H9 (cell line): ENCODE measurements around the gene ASCC3. TPM values are rescaled to one million over a fixed set of nuclear protein-coding genes. Genes with fewer than 3 reads are reported as not detected.

ENCODE experiments used
- DNase-seq: peaks from one replicate; pipeline ENCODE4 v3.0.0-alpha.2; 2017
- H2AFZ ChIP-seq: one replicate; pipeline ENCODE4 v1.6.1; 2013; ENCODE audit warnings: mild to moderate bottlenecking, low read length, control low read depth, moderate library complexity
- H2AK5ac ChIP-seq: 2 replicates; pipeline ENCODE4 v1.6.1; 2013; ENCODE audit warnings: low read length, control low read depth, mixed read lengths; ENCODE audit not compliant: insufficient read length
- H2BK120ac ChIP-seq: one replicate; pipeline ENCODE4 v1.6.1; 2013; ENCODE audit warnings: low read depth, mild to moderate bottlenecking, low read length, control low read depth, inconsistent platforms; ENCODE audit not compliant: poor library complexity, severe bottlenecking
- H2BK12ac ChIP-seq: 2 replicates; pipeline ENCODE4 v1.6.1; 2013; ENCODE audit warnings: low read length, control low read depth, mixed read lengths, low read depth; ENCODE audit not compliant: insufficient read length
- H2BK15ac ChIP-seq: 2 replicates; pipeline ENCODE4 v1.6.1; 2013; ENCODE audit warnings: low read depth, low read length, control low read depth
- H2BK20ac ChIP-seq: one replicate; pipeline ENCODE4 v1.6.1; 2013; ENCODE audit warnings: low read depth, mild to moderate bottlenecking, low read length, control low read depth, inconsistent platforms; ENCODE audit not compliant: poor library complexity, severe bottlenecking
- H2BK5ac ChIP-seq: 2 replicates; pipeline ENCODE4 v1.6.1; 2013; ENCODE audit warnings: low read length, control low read depth, mixed read lengths; ENCODE audit not compliant: insufficient read length
- H3K14ac ChIP-seq: 2 replicates; pipeline ENCODE4 v1.6.1; 2013; ENCODE audit warnings: low read length, control low read depth; ENCODE audit not compliant: insufficient read depth
- H3K18ac ChIP-seq: 2 replicates; pipeline ENCODE4 v1.6.1; 2013; ENCODE audit warnings: low read depth, mild to moderate bottlenecking, mixed read lengths, low read length, control low read depth; ENCODE audit not compliant: insufficient read length
- H3K23ac ChIP-seq: 2 replicates; pipeline ENCODE4 v1.6.1; 2013; ENCODE audit warnings: low read length, control low read depth, mixed read lengths, low read depth; ENCODE audit not compliant: insufficient read length
- H3K23me2 ChIP-seq: 2 replicates; pipeline ENCODE4 v1.6.1; 2013; ENCODE audit warnings: low read depth, mild to moderate bottlenecking, mixed read lengths, low read length, control low read depth; ENCODE audit not compliant: insufficient read length, poor library complexity, severe bottlenecking
- H3K27ac ChIP-seq: 2 replicates; pipeline ENCODE4 v1.5.1; 2013; ENCODE audit warnings: low read length, control low read depth, mixed read lengths, low read depth; ENCODE audit not compliant: insufficient read length
- H3K27me3 ChIP-seq: 2 replicates; pipeline ENCODE4 v1.6.1; 2013; ENCODE audit warnings: low read length, control low read depth, inconsistent platforms; ENCODE audit not compliant: insufficient read depth
- H3K4ac ChIP-seq: 2 replicates; pipeline ENCODE4 v1.6.1; 2013; ENCODE audit warnings: low read depth, mild to moderate bottlenecking, control low read depth, inconsistent platforms, low read length, moderate library complexity
- H3K4me1 ChIP-seq: 2 replicates; pipeline ENCODE4 v1.6.1; 2013; ENCODE audit warnings: low read length, control low read depth, inconsistent platforms; ENCODE audit not compliant: insufficient read depth
- H3K4me2 ChIP-seq: 2 replicates; pipeline ENCODE4 v1.6.1; 2013; ENCODE audit warnings: low read length, control low read depth, mixed read lengths; ENCODE audit not compliant: insufficient read length, insufficient read depth
- H3K56ac ChIP-seq: 2 replicates; pipeline ENCODE4 v1.6.1; 2013; ENCODE audit warnings: low read depth, mild to moderate bottlenecking, mixed read lengths, low read length, control low read depth; ENCODE audit not compliant: insufficient read length
- H3K79me1 ChIP-seq: 2 replicates; pipeline ENCODE4 v1.6.1; 2013; ENCODE audit warnings: low read depth, mild to moderate bottlenecking, moderate library complexity, low read length, control low read depth, inconsistent platforms; ENCODE audit not compliant: insufficient read depth, poor library complexity, severe bottlenecking
- H3K79me2 ChIP-seq: 2 replicates; pipeline ENCODE4 v1.6.1; 2013; ENCODE audit warnings: low read length, control low read depth, inconsistent platforms; ENCODE audit not compliant: insufficient read depth
- H3K9ac ChIP-seq: 2 replicates; pipeline ENCODE4 v1.6.1; 2013; ENCODE audit warnings: low read length, control low read depth, mixed read lengths; ENCODE audit not compliant: insufficient read length; ENCODE audit errors: extremely low read depth
- H3K9me3 ChIP-seq: one replicate; pipeline ENCODE4 v1.6.1; 2013; ENCODE audit warnings: low read depth, low read length, inconsistent platforms; ENCODE audit not compliant: control insufficient read depth
- H3T11ph ChIP-seq: one replicate; pipeline ENCODE4 v1.6.1; 2013; ENCODE audit warnings: mild to moderate bottlenecking, low read length, control low read depth, inconsistent platforms
- H4K20me1 ChIP-seq: one replicate; pipeline ENCODE4 v1.6.1; 2013; ENCODE audit not compliant: control insufficient read depth, insufficient read length, insufficient read depth
- H4K5ac ChIP-seq: 2 replicates; pipeline ENCODE4 v1.6.1; 2013; ENCODE audit warnings: low read depth, mild to moderate bottlenecking, mixed read lengths, low read length, control low read depth; ENCODE audit not compliant: insufficient read length
- H4K8ac ChIP-seq: replicated peaks from 2 replicates; pipeline ENCODE4 v1.6.1; 2013; ENCODE audit warnings: low read length, control low read depth, mixed read lengths, low read depth; ENCODE audit not compliant: insufficient read length
- H4K91ac ChIP-seq: 2 replicates; pipeline ENCODE4 v1.6.1; 2013; ENCODE audit warnings: low read depth, mild to moderate bottlenecking, moderate library complexity, mixed read lengths, low read length, control low read depth; ENCODE audit not compliant: insufficient read length
- H3K27ac Mint-ChIP-seq, 3 experiments: 2 replicates in 2 of 3; 3 replicates in 1 of 3; pipeline ENCODE4 v1.8.0; 2020 to 2021; ENCODE audit warnings: mixed read lengths in 3 of 3, mild to moderate bottlenecking in 1 of 3, moderate library complexity in 1 of 3
- H3K27me3 Mint-ChIP-seq: 2 replicates; pipeline ENCODE4 v1.8.0; 2021; ENCODE audit warnings: low read depth, mild to moderate bottlenecking, moderate library complexity, mixed read lengths
- H3K36me3 Mint-ChIP-seq, 3 experiments: 2 replicates in 2 of 3; 3 replicates in 1 of 3; pipeline ENCODE4 v1.8.0; 2020 to 2021; ENCODE audit warnings: low read depth in 3 of 3, mixed read lengths in 3 of 3; ENCODE audit not compliant: insufficient read depth in 1 of 3
- H3K4me1 Mint-ChIP-seq, 2 experiments: 2 replicates each; pipeline ENCODE4 v1.8.0; 2020; ENCODE audit warnings: mixed read lengths in 2 of 2
- H3K4me3 Mint-ChIP-seq, 2 experiments: 2 replicates in 1 of 2; 3 replicates in 1 of 2; pipeline ENCODE4 v1.8.0; 2020 to 2021; ENCODE audit warnings: mild to moderate bottlenecking in 2 of 2, mixed read lengths in 2 of 2, moderate library complexity in 1 of 2
- H3K9me3 Mint-ChIP-seq, 2 experiments: 2 replicates in 1 of 2; 3 replicates in 1 of 2; pipeline ENCODE4 v1.8.0; 2020; ENCODE audit warnings: mild to moderate bottlenecking in 2 of 2, mixed read lengths in 2 of 2, moderate library complexity in 1 of 2
- WGBS: extraction: QIAGEN DNeasy Blood & Tissue Kit; methylation state at CpG from one replicate; pipeline ENCODE4 v1.1.7; 2013; ENCODE audit warnings: missing lambda C conversion rate, low lambda C conversion rate, mixed read lengths; ENCODE audit not compliant: insufficient read length; ENCODE audit errors: extremely low coverage; 5-methylcytosine and 5-hydroxymethylcytosine counted together
- total RNA-seq: library from RNA; stranded (reverse); gene quantifications from 2 replicates; pipeline ENCODE4 v1.2.1, GENCODE V29; 2021
- TF ChIP-seq, protein P1 (sequence below): fragments of 200-600 bp; sonication (generic); conservative IDR thresholded peaks from 3 replicates; pipeline ENCODE4 v1.8.0; 2021; ENCODE audit warnings: antibody characterized with exemption, mild to moderate bottlenecking

Gene ASCC3
- total RNA-seq, 1 experiment from 2014 or later, result 63.8 TPM

- no peaks in the 10 kb centered on the region; the same call in none of the 2 replicates for H3K4me1 ChIP-seq
- Mint-ChIP-seq H3K27ac (no peak overlapping the region), H3K9me3 (peaks cover 6 to 11% of the 10 kb centered on the region in 2 experiments), H3K4me1 (peaks cover 10 to 15% of the 10 kb centered on the region in 2 experiments), H3K27me3 (peaks cover 6% of the 10 kb centered on the region), H3K36me3 (peaks cover 0 to 10% (median 5%) of the 10 kb centered on the region in 3 experiments; a peak in 4 of 7 replicates), H3K4me3 (no peak overlapping the region)
- no peak overlapping the region for H4K91ac ChIP-seq
- H3K23ac ChIP-seq, result no peak overlapping the region
- H3K4ac ChIP-seq, result no peak overlapping the region
- H2BK120ac ChIP-seq, result no peak overlapping the region
- no peak overlapping the region for H2BK5ac ChIP-seq
- TF ChIP-seq, protein P1, sequence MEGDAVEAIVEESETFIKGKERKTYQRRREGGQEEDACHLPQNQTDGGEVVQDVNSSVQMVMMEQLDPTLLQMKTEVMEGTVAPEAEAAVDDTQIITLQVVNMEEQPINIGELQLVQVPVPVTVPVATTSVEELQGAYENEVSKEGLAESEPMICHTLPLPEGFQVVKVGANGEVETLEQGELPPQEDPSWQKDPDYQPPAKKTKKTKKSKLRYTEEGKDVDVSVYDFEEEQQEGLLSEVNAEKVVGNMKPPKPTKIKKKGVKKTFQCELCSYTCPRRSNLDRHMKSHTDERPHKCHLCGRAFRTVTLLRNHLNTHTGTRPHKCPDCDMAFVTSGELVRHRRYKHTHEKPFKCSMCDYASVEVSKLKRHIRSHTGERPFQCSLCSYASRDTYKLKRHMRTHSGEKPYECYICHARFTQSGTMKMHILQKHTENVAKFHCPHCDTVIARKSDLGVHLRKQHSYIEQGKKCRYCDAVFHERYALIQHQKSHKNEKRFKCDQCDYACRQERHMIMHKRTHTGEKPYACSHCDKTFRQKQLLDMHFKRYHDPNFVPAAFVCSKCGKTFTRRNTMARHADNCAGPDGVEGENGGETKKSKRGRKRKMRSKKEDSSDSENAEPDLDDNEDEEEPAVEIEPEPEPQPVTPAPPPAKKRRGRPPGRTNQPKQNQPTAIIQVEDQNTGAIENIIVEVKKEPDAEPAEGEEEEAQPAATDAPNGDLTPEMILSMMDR, result no peak
- H3K9me3 ChIP-seq, result no peaks in the 10 kb centered on the region
- DNase-seq, result no peak
- H2AK5ac ChIP-seq, result no peak overlapping the region
- no peak overlapping the region for H3K56ac ChIP-seq
- H3K79me1 ChIP-seq, result no peaks in the 10 kb centered on the region
- H2AFZ ChIP-seq, result no peak overlapping the region
- no peaks in the 10 kb centered on the region for H3K23me2 ChIP-seq
- H4K5ac ChIP-seq, result no peak overlapping the region
- no peaks in the 10 kb centered on the region for H4K20me1 ChIP-seq
- H3K9ac ChIP-seq, result no peak overlapping the region
- no peak overlapping the region for H4K8ac ChIP-seq
- H3K18ac ChIP-seq, result no peak overlapping the region
- H3T11ph ChIP-seq, result no peak overlapping the region
- H2BK12ac ChIP-seq, result no peak overlapping the region
- no peak overlapping the region for H2BK20ac ChIP-seq
- H3K27me3 ChIP-seq, result no peaks in the 10 kb centered on the region
- no peak overlapping the region for H2BK15ac ChIP-seq
- WGBS, result no CpG with 5 or more reads among the region's 5 CpGs
- H3K4me2 ChIP-seq, result no peak overlapping the region
- H3K79me2 ChIP-seq, result no peaks in the 10 kb centered on the region
- no peak overlapping the region for H3K14ac ChIP-seq
- no peak overlapping the region for H3K27ac ChIP-seq
Observed at GRCh38 chr6:100488244-100488643, 392.9 kb downstream of the ASCC3 start.
